Skeletal muscle cell (primary cell): Measurements from ENCODE around the gene AOC2.
"Not testable (repeated sequence)": the region's sequence is repeated elsewhere in the genome, so short reads cannot be mapped to it uniquely, and the experiment has no call there.

Experiments used
- DNase-seq: peaks from one replicate; pipeline ENCODE4 v3.0.0-alpha.2; 2010; ENCODE audit warnings: low read depth
- H3K4me3 ChIP-seq: 2 replicates; pipeline ENCODE4 v1.5.1; 2011; ENCODE audit warnings: low read depth, mild to moderate bottlenecking, control low read depth, low read length, moderate library complexity

AOC2 gene

DNA sequence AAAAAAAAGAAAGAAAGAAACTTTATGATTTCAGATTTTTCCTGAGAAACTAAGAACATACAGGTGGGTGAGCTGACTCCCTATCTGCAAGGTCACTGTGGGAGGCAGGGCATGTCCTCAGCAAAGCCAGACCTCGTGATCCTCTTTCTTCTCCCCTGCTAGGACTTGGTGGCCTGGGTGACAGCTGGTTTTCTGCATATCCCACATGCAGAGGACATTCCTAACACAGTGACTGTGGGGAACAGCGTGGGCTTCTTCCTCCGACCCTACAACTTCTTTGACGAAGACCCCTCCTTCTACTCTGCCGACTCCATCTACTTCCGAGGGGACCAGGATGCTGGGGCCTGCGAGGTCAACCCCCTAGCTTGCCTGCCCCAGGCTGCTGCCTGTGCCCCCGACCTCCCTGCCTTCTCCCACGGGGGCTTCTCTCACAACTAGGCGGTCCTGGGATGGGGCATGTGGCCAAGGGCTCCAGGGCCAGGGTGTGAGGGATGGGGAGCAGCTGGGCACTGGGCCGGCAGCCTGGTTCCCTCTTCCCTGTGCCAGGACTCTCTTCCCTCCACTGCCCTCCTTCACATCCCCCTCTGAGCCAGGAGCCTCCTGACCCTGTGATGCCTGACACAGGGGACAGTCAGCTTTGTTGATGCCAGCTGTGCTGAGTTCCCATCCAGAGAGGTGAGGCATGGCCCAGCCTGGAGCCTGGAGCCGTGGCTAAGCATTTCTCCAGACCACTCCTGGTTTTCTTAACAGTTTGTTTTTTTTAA is 29.7 kb downstream of the AOC2 start:
- not testable (repeated sequence) for DNase-seq, H3K4me3 ChIP-seq

GRCh38 chr17:42877037-42877436 is 32.7 kb downstream of the AOC2 start:
- no peak for DNase-seq
- H3K4me3 ChIP-seq = no peak overlapping the region

- no peak overlapping the region for H3K4me3 ChIP-seq
- DNase-seq = no peak
These were observed 33.9 kb downstream of the AOC2 start for GRCh38 chr17:42878123-42878880.

DNA sequence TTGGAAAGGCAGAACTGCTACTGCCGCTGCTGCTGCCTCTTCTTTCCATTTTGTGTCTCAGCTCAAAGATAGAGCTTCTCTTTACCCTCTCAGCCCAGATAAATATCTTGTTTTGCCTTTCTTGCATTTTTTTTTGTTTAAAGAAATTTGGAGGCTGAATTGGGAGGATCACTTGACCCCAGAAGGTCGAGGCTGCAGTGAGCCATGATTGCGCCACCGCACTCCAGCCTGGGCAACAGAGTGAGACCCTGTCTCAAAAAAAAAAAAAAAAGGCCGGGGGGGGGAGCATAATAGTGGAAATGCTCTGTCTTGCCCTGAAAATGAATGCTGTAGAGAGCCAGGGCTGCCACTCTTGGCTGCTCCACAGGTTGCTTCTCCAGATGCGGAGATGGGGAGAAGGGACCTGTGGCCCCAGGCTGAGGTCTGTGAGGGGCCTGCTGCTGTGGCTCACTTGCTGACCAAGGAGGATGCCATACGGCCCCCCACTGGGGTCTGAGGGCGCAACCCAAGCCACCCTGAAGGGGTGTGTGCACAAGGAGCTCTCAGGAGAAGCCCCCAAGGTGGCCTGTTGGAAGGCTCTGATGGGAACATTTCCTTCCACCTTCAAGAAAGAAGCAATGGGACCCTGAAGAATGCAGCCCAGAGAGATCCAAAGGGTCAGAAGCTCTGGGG is 34.7 kb downstream of the AOC2 start:
- H3K4me3 ChIP-seq = no peak overlapping the region
- no peak for DNase-seq

DNA sequence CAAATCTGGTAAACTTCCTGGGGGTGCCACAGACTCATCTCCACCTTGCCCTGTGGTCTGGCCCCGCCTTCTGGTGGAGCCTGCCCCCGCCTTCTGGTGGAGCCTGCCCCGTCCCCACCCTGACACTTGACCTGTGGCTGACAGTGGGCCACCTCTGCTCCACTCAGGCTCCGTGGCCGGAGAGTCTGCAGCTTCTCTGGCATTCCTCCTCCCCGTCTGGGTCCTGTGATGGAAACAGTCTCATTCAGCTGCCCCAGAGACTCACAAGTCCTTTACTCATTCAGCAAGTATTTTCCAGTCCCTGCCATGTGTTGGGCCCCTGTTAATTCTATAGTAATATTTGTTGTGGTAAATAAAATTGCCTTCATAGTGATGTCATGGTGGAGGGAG is 35.2 kb downstream of the AOC2 start:
- no peak for DNase-seq

DNA sequence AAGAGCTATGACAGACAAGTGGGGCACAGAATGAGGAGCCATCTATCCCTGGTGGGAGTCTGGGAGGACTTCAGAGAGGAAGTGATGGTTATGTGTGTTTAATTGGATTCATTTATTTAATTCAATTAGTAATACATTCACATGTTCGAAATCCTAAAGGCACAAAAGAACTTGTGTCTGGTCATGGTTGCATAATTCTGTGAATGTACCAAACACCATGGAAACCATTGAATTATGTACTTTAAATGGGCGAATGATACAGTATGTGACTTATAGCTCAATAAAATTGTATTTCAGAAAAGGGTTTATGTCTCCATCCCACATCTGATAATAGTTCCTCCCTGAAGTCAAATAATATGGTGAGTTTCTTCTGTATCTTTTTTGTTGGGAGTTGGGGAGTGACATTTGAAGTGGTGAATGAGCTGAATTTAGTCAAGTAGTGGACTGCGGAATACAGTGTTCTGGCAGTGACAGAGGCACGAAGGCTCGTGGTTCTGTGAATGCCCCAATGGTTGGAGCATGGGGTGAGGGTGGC is 36.5 kb downstream of the AOC2 start:
- no peak for DNase-seq
- no peak overlapping the region for H3K4me3 ChIP-seq

More for the DNA sequence above, 35.2 kb downstream of the AOC2 start:
- no peak overlapping the region for H3K4me3 ChIP-seq

- not testable (repeated sequence) for H3K4me3 ChIP-seq, DNase-seq
These were observed 37.3 kb downstream of the AOC2 start for GRCh38 chr17:42881706-42882105.

DNA sequence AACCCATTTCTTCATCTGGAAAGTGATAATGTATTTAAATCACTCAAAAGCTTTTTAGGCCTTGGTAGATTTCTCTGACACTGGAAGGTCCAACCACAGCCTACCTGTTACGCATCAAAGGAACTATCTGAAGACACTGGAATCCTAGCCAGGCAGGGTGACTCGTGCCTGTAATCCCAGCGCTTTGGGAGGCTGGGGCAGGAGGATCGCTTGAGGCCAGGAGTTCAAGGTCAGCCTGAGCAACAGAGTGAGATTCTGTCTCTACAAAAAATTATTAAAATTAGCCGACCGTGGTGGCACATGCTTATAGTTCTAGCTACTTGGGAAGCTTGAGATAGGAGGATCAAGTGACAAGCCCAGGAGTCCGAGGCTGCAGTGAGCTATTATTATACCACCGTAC is 37.8 kb downstream of the AOC2 start:
- no peak overlapping the region for H3K4me3 ChIP-seq
- DNase-seq = no peak

DNA sequence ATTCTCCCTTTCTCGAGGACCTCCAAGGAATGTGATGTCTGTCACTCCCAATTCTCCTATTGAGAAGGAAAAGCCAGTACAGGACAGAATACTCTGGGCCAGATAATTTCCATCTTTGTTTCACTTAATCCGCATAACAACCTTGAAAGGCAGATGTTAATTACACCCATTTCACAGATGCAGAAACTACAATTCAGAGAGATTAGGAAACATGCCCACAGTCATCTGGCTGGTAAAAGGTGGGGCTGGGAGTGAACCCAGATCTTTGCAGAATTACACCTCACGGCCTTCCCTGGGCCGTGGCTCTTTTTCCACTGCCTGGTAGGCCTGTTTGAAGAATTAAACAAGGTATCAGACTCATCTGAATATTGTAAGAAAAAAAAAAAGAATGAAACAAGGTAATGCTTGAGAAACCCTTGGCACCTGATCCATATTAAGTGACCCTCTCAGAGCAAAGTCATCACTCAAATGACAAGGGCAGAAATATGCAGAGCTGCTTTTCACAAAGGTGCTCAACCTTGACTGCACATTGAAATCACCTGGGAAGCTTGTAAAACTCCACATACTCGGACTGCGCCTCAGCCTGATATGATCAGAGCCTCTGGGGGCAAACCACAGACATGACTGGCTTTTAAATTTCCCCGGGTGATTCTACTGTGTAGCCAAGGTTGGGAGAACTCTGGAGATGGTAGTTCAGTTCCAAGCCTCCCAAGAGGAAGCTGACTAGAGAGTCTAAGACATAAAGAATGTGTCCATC is 39.6 kb downstream of the AOC2 start:
- DNase-seq = no peak
- H3K4me3 ChIP-seq = no peak overlapping the region

GRCh38 chr17:42885806-42886205 is 41.4 kb downstream of the AOC2 start:
- DNase-seq, H3K4me3 ChIP-seq: not testable (repeated sequence)

DNA sequence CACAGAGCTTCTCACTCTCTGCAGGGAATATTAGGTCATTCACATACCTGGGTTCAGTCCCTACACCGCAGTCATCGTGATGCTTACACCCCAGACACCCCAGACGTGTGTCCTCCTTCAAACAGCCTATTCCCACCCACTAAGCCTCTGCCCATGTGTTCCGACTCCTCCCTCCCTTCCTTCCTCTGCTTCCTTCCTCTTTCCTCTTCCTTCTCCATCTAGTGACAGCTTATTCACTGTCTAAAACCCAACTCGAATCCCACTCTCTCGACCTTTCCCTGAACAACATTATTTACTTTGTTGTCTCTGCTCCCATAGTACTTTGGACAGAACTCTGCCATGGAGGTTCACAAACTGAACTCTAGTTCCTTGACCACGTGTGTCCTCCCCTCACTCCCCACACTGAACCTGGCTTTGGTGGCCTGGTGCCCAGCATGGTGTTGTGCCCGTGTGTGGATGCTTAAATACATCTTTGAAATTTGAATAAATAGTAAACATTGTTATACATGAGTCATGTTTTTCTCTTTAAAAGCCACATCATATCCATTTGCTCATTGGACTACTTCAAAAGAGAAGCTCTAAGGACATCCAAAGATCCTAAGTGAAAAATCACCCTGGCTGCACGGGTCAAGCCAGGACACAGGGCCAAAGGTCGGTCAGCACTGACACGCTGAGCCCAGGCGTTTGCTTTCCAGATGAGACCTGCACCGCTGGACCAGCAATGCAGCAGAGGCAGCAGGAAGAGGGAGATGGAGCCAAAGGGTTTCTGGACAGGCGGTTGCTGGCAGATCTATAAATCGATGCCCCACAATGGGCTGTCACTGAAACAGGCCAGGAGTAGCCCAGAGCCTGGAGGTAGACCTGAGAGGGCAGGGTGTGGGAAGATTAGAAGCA is 42.1 kb downstream of the AOC2 start:
- no peak overlapping the region for H3K4me3 ChIP-seq
- DNase-seq = no peak

GRCh38 chr17:42889809-42890208 is 45.4 kb downstream of the AOC2 start:
- H3K4me3 ChIP-seq = no peak overlapping the region
- no peak for DNase-seq

GRCh38 chr17:42891539-42892152 is 47.3 kb downstream of the AOC2 start:
- DNase-seq = peak; percentile 4
- H3K4me3 ChIP-seq = no peak overlapping the region

DNA sequence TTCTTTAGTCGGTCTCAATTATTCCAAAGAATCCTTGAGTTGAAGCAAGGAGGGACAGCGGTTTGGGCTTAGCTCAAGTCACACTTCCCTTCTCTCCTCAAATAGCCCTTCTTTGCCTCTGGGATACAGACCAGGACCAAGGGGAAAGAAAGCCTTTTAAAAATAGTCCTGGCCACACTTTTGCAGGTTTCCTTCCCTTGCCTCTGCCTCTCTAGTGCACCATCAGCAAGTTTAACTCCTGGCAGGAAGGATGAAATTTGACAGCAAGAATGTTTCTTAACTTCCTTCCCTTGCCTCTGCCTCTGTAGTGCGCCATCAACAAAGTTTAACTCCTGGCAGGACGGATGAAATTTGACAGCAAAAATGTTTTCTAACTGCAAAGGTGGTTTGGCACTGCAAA is 49.0 kb downstream of the AOC2 start:
- DNase-seq = no peak
- H3K4me3 ChIP-seq = no peak overlapping the region

GRCh38 chr17:42894283-42895184 is 50.2 kb downstream of the AOC2 start:
- H3K4me3 ChIP-seq = no peak overlapping the region
- no peak for DNase-seq

DNA sequence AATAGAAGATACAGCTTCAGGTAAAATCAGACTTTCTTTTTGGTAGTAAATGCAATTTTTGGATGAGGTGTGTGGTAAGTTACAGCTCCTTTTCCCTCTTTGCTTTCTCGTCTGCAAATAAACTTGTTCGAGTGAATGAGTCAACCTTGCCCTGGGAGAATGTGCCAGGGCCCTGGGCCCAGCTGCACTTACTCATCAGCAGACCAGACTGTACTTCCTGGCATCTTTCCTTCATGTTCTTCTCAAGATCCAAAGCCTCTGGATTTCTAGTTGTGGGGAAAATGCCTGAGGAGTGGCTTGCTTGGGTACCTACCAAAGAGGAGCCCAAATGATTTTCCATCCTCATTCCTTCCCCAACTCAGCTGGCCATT is 50.8 kb downstream of the AOC2 start:
- DNase-seq = peak; percentile 41
- no peak overlapping the region for H3K4me3 ChIP-seq

- DNase-seq = no peak
- no peak overlapping the region for H3K4me3 ChIP-seq
These were observed 53.9 kb downstream of the AOC2 start for GRCh38 chr17:42898147-42898811.
